ENCODE results near the gene RPS21. TPM values are rescaled to one million over a fixed set of nuclear protein-coding genes. Genes with fewer than 3 reads are reported as not detected.
"Not testable (repeated sequence)": the region's sequence is repeated elsewhere in the genome, so short reads cannot be mapped to it uniquely, and the experiment has no call there.

The RPS21 gene
- total RNA-seq, 4 donors from 2014 or later, result 1,582 to 2,182 (median 2,056) TPM

GRCh38 chr20:62424249-62425107 lies 37.6 kb downstream of the RPS21 start:
- ATAC-seq (ENCODE audit: low FRiP score) (no peak), DNase-seq (ENCODE audit: low spot score) (no peak)
- TF ChIP-seq CTCF (IDR thresholded peaks at IDR 0.05), result no peak

GRCh38 chr20:62425281-62426058 lies 38.6 kb downstream of the RPS21 start:
- no peak for ATAC-seq (ENCODE audit: low FRiP score)
- no peak for TF ChIP-seq CTCF (IDR thresholded peaks at IDR 0.05)
- no peak for DNase-seq (ENCODE audit: low spot score)

GRCh38 chr20:62426059-62426348 lies 39.1 kb downstream of the RPS21 start:
- DNase-seq (ENCODE audit: low spot score); ATAC-seq (ENCODE audit: low FRiP score): not testable (repeated sequence)

GRCh38 chr20:62426699-62427131 lies 39.8 kb downstream of the RPS21 start:
- ATAC-seq (ENCODE audit: low FRiP score), result no peak
- TF ChIP-seq CTCF (IDR thresholded peaks at IDR 0.05), result no peak

GRCh38 chr20:62427172-62428001 lies 40.5 kb downstream of the RPS21 start, which contains the start of gene RBBP8NL:
TSS of gene RBBP8NL (minus strand) at chr20:62427539. CDS start at chr20:62419647, 7,892 bp downstream.
- ATAC-seq (ENCODE audit: low FRiP score), result no peak
- TF ChIP-seq CTCF (IDR thresholded peaks at IDR 0.05), result no peak
- DNase-seq (ENCODE audit: low spot score), result no peak

More at GRCh38 chr20:62426699-62427131, 39.8 kb downstream of the RPS21 start:
- DNase-seq (ENCODE audit: low spot score), result no peak

GRCh38 chr20:62428002-62428372 lies 41.1 kb downstream of the RPS21 start:
- DNase-seq (ENCODE audit: low spot score) (no peak), ATAC-seq (ENCODE audit: low FRiP score) (no peak)
- TF ChIP-seq CTCF (IDR thresholded peaks at IDR 0.05), result no peak
